ENCODE data around the gene AP1M1.

Gene AP1M1

DNA sequence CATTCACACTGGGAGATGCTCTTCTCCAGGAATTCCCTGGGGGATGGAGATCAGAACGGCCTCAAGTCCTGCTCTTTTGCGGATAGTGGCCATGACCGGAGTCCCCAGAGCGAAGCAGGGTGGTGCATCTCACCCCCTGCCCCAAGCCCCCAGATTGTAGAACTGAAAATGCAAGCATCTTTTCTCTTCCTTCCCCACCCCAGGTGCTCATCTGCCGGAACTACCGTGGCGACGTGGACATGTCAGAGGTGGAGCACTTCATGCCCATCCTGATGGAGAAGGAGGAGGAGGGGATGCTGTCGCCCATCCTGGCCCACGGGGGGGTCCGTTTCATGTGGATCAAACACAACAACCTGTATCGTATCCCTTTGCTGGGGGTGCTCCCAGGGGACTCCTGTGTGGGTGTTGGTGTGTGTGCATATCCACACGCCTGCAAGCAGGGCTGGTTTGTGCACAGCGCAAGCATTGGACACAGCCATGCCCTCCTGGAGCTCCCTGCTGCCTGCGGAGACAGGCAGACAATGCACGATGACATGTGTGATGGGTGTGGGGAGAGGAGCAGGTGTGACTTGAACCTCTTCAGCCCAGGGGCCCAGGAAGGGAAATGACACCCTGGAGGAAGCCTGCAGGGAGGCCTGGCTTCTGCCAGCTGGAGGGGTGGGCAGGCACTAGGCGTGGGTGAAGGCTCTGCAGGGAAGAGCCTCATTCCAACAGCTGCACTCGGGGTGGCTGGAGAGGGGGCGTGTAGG, 5.7 kb downstream of the AP1M1 start:
- Histone ChIP-seq H3K4me3 (ENCODE audit: low read length) (no peak overlapping the region), H3K9ac (ENCODE audit: low read depth, low read length) (no peak overlapping the region), H3K4me1 (ENCODE audit: insufficient read depth, low read length) (no peaks in the 10 kb centered on the region), H3K27me3 (ENCODE audit: insufficient read depth, low read length) (no peaks in the 10 kb centered on the region), H3K9me3 (ENCODE audit: insufficient read depth, low read depth, low read length) (no peaks in the 10 kb centered on the region), H3K36me3 (ENCODE audit: insufficient read depth, low read depth, low read length) (peaks cover 17% of the 10 kb centered on the region), H3K27ac (ENCODE audit: low read length) (no peak overlapping the region)

DNA sequence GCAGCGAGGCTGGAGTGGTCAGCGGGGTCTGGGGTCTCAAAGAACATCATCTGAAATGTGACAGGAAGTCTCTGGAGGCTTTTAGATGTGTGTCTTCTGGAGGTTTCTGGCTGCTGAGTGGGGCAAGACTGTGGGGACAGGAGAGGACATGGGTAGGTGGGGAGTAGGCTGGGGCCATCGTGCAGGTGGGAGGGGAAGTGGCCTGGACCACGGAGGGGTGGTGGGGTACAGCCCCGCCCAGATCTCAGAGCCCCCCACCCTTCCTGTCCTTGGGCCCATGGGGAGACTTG, 6.2 kb downstream of the AP1M1 start:
- H3K4me3 ChIP-seq (ENCODE audit: low read length): no peak overlapping the region
- H3K27me3 ChIP-seq (ENCODE audit: insufficient read depth, low read length): no peaks in the 10 kb centered on the region
- H3K27ac ChIP-seq (ENCODE audit: low read length): no peak overlapping the region
- H3K36me3 ChIP-seq (ENCODE audit: insufficient read depth, low read depth, low read length): peaks cover 23% of the 10 kb centered on the region
- H3K4me1 ChIP-seq (ENCODE audit: insufficient read depth, low read length): no peaks in the 10 kb centered on the region
- H3K9me3 ChIP-seq (ENCODE audit: insufficient read depth, low read depth, low read length): no peaks in the 10 kb centered on the region
- H3K9ac ChIP-seq (ENCODE audit: low read depth, low read length): no peak overlapping the region

DNA sequence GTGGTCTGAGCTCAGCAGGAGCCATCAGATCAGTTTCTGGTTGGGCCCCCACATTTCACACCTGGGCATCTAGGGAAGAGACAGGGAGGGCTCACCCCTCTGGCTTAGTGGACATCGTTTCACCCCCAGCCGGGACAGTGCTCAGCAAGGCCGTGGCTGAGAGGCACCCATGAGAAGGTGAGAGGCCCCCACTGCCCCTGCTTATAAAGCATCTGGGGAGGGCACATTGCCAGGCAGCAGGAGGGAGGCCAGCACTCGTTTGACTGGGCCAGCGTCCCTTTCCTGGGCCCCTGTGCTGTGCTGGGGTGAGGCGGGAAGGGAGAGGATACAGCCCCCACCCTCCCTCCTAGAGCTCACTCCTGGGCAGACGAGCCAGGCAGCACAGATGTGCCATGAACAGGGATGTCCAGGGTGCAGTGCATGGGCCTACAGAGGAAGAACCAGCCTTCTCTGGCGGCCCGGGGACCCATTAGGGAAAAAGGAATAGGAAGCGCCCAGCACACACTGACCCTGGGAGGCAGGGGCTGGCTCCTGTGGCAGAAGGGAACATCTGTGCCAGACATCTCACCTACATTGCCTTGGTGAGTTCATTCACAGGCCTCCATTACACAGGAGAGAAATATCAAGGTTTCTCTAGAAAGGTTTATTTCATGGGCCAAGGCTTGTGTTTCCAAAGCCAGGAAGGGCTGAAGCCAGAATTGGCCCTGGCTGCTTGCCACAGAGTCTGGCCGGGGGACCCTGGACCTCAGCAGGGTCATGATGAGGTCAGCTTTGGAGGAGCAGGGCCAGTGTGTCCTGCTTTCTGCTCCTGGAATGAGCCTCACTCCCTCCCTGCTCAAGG, 7.7 kb downstream of the AP1M1 start:
- H3K4me1 ChIP-seq (ENCODE audit: insufficient read depth, low read length): no peaks in the 10 kb centered on the region
- H3K4me3 ChIP-seq (ENCODE audit: low read length): no peak overlapping the region
- H3K36me3 ChIP-seq (ENCODE audit: insufficient read depth, low read depth, low read length): peaks cover 32% of the 10 kb centered on the region
- H3K9ac ChIP-seq (ENCODE audit: low read depth, low read length): no peak overlapping the region
- no peaks in the 10 kb centered on the region for H3K9me3 ChIP-seq (ENCODE audit: insufficient read depth, low read depth, low read length)
- H3K27me3 ChIP-seq (ENCODE audit: insufficient read depth, low read length): no peaks in the 10 kb centered on the region
- no peak overlapping the region for H3K27ac ChIP-seq (ENCODE audit: low read length)

DNA sequence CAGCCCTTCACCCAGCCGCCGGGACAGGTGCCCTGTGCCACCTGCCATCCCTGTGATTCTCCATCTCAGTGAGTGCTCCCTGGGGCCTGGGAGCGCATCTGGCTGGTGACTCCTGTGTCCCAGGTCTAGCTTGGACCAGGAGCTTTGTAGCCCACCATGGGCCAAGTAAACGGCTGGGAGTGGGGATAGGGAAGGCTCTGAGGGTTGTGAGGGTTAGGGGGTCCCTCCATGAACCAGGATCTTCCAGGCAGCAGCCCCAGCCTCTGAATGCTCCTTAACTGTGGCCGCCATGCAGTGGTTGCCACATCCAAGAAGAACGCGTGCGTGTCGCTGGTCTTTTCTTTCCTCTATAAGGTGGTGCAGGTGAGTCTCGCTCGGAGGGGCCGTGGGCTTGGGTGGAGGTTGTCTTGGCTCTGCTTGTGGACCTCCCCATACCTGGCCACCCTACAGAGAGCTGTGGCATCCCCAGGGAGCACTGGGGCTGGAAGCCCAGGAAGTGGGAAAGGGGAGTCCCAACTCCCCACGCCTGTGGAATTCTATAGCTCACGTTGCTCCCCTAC, 8.4 kb downstream of the AP1M1 start:
- Histone ChIP-seq H3K9ac (ENCODE audit: low read depth, low read length) (no peak overlapping the region), H3K27ac (ENCODE audit: low read length) (no peak overlapping the region), H3K4me1 (ENCODE audit: insufficient read depth, low read length) (no peaks in the 10 kb centered on the region), H3K27me3 (ENCODE audit: insufficient read depth, low read length) (no peaks in the 10 kb centered on the region), H3K9me3 (ENCODE audit: insufficient read depth, low read depth, low read length) (no peaks in the 10 kb centered on the region), H3K4me3 (ENCODE audit: low read length) (no peak overlapping the region), H3K36me3 (ENCODE audit: insufficient read depth, low read depth, low read length) (peaks cover 32% of the 10 kb centered on the region)

DNA sequence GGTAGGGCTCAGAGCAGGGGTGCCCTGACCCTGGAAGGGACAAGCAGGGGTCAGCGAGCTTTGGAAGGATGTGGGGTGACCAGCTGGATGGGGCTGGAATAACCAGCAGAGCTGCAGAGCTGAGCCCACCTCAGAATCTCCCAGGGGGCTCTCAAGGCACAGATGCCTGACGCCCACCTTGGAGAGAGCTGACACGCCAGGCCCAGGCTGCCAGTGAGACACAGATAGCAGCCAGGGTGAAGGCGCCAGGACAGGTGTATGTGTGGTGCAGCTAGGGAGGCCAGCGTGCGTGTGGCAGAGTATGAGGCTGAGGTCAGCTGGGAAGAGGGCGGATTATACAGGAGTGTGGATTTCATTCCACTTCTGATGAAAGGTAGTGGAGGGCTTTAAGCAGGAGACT, 8.9 kb downstream of the AP1M1 start:
- peaks cover 32% of the 10 kb centered on the region for H3K36me3 ChIP-seq (ENCODE audit: insufficient read depth, low read depth, low read length)
- no peaks in the 10 kb centered on the region for H3K4me1 ChIP-seq (ENCODE audit: insufficient read depth, low read length)
- no peak overlapping the region for H3K27ac ChIP-seq (ENCODE audit: low read length)
- H3K9me3 ChIP-seq (ENCODE audit: insufficient read depth, low read depth, low read length): no peaks in the 10 kb centered on the region
- no peak overlapping the region for H3K4me3 ChIP-seq (ENCODE audit: low read length)
- no peaks in the 10 kb centered on the region for H3K27me3 ChIP-seq (ENCODE audit: insufficient read depth, low read length)
- H3K9ac ChIP-seq (ENCODE audit: low read depth, low read length): no peak overlapping the region

DNA sequence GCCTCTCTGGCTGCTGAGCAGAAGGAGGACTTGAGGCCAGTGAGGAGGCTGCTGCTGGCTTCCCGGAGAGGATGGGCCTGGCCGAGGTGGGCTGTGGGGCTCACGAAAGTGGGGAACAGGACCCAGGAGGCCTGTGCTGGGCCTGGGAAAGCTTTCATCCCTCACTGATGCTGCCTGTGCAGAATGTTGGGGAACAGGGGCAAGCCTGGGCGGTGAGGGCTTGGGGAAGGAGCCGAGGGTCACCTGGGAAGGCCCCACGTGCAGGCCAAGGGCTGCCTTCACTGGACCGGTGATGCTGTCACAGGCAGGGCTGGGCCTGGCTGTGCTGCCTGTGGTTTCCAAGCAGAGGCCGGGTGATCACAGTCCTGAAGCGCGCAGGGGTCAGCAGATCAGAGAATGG, 9.4 kb downstream of the AP1M1 start:
- no peaks in the 10 kb centered on the region for H3K4me1 ChIP-seq (ENCODE audit: insufficient read depth, low read length)
- H3K9ac ChIP-seq (ENCODE audit: low read depth, low read length): no peak overlapping the region
- H3K27me3 ChIP-seq (ENCODE audit: insufficient read depth, low read length): no peaks in the 10 kb centered on the region
- no peak overlapping the region for H3K27ac ChIP-seq (ENCODE audit: low read length)
- H3K9me3 ChIP-seq (ENCODE audit: insufficient read depth, low read depth, low read length): no peaks in the 10 kb centered on the region
- H3K4me3 ChIP-seq (ENCODE audit: low read length): no peak overlapping the region
- peaks cover 32% of the 10 kb centered on the region for H3K36me3 ChIP-seq (ENCODE audit: insufficient read depth, low read depth, low read length)

DNA sequence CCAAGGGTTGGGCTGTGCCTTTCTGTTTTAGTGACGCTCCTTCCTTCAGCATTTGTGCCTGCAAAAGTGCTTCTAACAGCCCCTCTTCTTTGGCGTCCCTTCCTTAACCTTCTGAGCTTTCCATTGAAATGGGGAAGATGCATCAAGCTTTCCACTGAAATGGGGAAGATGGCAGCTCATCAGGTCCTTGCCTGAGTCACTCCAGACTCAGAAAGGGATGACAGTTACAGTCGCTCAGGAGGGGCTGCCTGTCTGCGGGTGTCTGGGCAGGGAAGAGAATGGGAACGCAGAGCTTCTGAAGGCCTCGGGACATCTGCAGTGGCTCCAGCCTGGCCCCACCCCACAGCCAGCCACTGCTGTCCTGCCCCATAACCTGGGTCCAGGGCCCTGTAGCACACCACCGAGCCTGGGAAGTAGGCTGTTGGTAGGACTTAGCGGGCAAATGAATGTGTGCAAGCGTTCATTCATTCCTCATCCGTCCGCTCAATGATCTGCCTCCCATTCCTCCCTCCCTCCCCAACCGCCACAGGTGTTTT, 9.8 kb downstream of the AP1M1 start:
- no peak overlapping the region for H3K4me3 ChIP-seq (ENCODE audit: low read length)
- peaks cover 32% of the 10 kb centered on the region for H3K36me3 ChIP-seq (ENCODE audit: insufficient read depth, low read depth, low read length)
- no peaks in the 10 kb centered on the region for H3K9me3 ChIP-seq (ENCODE audit: insufficient read depth, low read depth, low read length)
- H3K4me1 ChIP-seq (ENCODE audit: insufficient read depth, low read length): no peaks in the 10 kb centered on the region
- H3K27ac ChIP-seq (ENCODE audit: low read length): no peak overlapping the region
- H3K27me3 ChIP-seq (ENCODE audit: insufficient read depth, low read length): no peaks in the 10 kb centered on the region
- H3K9ac ChIP-seq (ENCODE audit: low read depth, low read length): no peak overlapping the region

DNA sequence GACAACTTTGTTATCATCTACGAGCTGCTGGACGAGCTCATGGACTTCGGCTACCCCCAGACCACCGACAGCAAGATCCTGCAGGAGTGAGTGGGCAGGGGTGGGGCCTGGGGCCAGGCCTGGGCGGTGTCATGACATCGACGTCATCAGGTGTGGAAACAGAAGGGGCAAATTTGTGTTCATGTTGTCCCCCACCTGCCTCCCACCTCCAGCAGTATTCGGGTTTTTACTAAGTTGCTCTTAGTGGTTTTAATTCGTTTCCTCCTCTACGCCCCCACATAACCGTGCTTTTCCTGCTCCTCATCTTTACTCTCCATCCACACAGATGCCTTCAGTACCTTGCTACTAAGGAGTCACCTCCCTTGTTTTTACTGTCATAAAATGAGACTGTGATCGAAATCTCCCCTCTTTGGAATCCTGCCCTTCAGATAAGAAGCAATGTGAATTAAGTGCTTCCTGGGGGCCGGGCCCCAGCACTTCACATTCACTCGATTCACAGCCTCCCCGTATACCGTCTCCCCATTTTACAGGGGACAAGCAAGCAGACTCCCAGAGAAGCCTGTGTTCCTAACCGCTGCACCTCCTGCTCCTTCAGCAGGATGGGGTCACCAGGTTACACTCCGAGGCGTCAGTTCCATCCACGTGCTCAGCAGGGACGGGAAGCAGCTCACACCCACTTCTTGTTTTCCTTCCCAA, 10.5 kb downstream of the AP1M1 start:
- Histone ChIP-seq H3K4me3 (ENCODE audit: low read length) (no peak overlapping the region), H3K36me3 (ENCODE audit: insufficient read depth, low read depth, low read length) (peaks cover 28% of the 10 kb centered on the region), H3K4me1 (ENCODE audit: insufficient read depth, low read length) (no peaks in the 10 kb centered on the region), H3K27ac (ENCODE audit: low read length) (no peak overlapping the region), H3K27me3 (ENCODE audit: insufficient read depth, low read length) (no peaks in the 10 kb centered on the region), H3K9me3 (ENCODE audit: insufficient read depth, low read depth, low read length) (no peaks in the 10 kb centered on the region), H3K9ac (ENCODE audit: low read depth, low read length) (no peak overlapping the region)

DNA sequence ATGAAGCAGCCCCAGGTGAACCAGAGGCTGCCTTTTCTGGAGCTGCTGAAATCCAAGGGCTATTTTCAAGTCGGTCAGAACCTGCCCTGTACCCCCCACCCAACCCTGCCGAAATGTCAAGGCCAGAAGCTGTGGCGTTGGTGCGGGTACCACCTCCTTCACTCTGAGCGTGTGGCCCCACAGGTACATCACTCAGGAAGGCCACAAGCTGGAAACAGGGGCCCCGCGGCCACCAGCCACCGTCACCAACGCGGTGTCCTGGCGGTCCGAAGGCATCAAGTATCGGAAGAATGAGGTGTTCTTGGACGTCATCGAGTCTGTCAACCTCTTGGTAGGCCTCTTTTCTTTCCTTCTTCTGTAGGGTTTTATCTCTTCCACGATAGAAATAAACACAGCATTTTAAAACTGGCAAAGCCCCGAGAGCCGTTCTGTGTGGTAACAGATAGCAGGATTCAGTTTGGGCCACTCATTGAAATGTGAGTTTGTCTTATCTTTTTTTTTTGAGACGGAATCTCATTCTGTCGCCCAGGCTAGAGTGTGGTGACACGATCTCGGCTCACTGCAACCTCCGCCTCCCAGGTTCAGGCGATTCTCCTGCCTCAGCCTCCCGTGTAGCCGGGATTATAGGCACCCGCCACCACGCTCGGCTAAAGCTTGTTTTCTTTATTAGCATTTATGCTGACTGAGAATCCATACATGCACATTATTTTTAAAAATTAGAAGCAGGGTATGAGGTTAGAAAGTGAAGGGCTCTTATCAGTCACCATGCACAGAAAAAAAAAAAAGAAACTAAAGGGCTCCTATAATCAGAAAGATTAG, 11.3 kb downstream of the AP1M1 start:
- Histone ChIP-seq H3K9ac (ENCODE audit: low read depth, low read length) (no peak overlapping the region), H3K9me3 (ENCODE audit: insufficient read depth, low read depth, low read length) (no peaks in the 10 kb centered on the region), H3K27ac (ENCODE audit: low read length) (no peak overlapping the region), H3K4me3 (ENCODE audit: low read length) (no peak overlapping the region), H3K4me1 (ENCODE audit: insufficient read depth, low read length) (no peaks in the 10 kb centered on the region), H3K27me3 (ENCODE audit: insufficient read depth, low read length) (no peaks in the 10 kb centered on the region), H3K36me3 (ENCODE audit: insufficient read depth, low read depth, low read length) (peaks cover 23% of the 10 kb centered on the region)

DNA sequence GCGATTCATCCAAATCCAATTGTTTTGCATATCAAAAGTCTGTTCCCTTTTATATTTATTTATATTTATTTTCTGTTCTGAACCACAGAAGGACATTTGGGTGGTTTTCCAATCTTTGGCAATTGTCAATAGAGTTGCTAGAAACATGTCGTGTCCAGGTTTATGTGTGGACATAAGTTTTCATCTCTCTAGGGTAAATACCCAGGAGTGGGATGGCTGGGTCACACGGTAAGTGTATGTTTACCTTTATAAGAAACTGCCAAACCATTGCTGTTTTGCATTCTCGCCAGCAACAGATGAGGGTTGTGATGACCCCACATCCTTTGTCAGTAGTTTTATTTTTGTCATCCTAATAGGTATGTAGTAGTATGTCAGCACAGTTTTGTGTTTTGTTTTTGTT, 12.5 kb downstream of the AP1M1 start:
- H3K4me3 ChIP-seq (ENCODE audit: low read length): no peak overlapping the region
- no peak overlapping the region for H3K27ac ChIP-seq (ENCODE audit: low read length)
- H3K9me3 ChIP-seq (ENCODE audit: insufficient read depth, low read depth, low read length): no peaks in the 10 kb centered on the region
- no peaks in the 10 kb centered on the region for H3K4me1 ChIP-seq (ENCODE audit: insufficient read depth, low read length)
- H3K36me3 ChIP-seq (ENCODE audit: insufficient read depth, low read depth, low read length): peaks cover 23% of the 10 kb centered on the region
- no peaks in the 10 kb centered on the region for H3K27me3 ChIP-seq (ENCODE audit: insufficient read depth, low read length)
- H3K9ac ChIP-seq (ENCODE audit: low read depth, low read length): no peak overlapping the region

DNA sequence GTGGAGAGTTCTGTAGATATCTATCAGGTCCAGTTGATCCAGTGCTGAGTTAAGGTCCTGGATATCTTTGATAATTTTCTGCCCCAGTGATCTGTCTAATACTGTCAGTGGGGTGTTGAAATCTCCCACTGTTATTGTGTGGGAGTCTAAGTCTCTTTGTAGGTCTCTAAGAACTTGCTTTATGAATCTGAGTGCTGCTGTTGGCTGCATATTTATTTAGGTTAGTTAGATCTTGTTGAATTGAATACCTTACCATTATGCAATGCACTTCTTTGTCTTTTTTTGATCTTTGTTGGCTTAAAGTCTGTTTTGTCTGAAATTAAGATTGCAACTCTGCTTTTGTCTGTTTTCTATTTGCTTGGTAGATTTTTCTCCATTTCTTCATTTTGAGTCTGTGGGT, 15.4 kb downstream of the AP1M1 start:
- H3K9ac ChIP-seq (ENCODE audit: low read depth, low read length): no peak overlapping the region
- no peak overlapping the region for H3K27ac ChIP-seq (ENCODE audit: low read length)
- H3K4me3 ChIP-seq (ENCODE audit: low read length): no peak overlapping the region
- peaks cover 18% of the 10 kb centered on the region for H3K36me3 ChIP-seq (ENCODE audit: insufficient read depth, low read depth, low read length)
- no peaks in the 10 kb centered on the region for H3K4me1 ChIP-seq (ENCODE audit: insufficient read depth, low read length)
- no peaks in the 10 kb centered on the region for H3K9me3 ChIP-seq (ENCODE audit: insufficient read depth, low read depth, low read length)
- H3K27me3 ChIP-seq (ENCODE audit: insufficient read depth, low read length): no peaks in the 10 kb centered on the region

Measured in iPS-20b (cell line).